GM18505 (cell line): ENCODE measurements around the gene C17orf58.
A peak's percentile ranks its signal among the peaks of the same experiment; 100 is the strongest.
"Not testable (repeated sequence)": the region's sequence is repeated elsewhere in the genome, so short reads cannot be mapped to it uniquely, and the experiment has no call there.

Experiments
- ATAC-seq: cut with Tn5 transposase; IDR thresholded peaks from one replicate; pipeline ENCODE4 v1.9.1; 2021; ENCODE audit not compliant: unreplicated experiment
- POLR2A ChIP-seq: IDR thresholded peaks from 4 replicates; pipeline ENCODE4 v1.6.1; 2011; ENCODE audit warnings: borderline replicate concordance; ENCODE audit not compliant: insufficient read depth, insufficient read length; ENCODE audit errors: extremely low read depth

The C17orf58 gene

DNA sequence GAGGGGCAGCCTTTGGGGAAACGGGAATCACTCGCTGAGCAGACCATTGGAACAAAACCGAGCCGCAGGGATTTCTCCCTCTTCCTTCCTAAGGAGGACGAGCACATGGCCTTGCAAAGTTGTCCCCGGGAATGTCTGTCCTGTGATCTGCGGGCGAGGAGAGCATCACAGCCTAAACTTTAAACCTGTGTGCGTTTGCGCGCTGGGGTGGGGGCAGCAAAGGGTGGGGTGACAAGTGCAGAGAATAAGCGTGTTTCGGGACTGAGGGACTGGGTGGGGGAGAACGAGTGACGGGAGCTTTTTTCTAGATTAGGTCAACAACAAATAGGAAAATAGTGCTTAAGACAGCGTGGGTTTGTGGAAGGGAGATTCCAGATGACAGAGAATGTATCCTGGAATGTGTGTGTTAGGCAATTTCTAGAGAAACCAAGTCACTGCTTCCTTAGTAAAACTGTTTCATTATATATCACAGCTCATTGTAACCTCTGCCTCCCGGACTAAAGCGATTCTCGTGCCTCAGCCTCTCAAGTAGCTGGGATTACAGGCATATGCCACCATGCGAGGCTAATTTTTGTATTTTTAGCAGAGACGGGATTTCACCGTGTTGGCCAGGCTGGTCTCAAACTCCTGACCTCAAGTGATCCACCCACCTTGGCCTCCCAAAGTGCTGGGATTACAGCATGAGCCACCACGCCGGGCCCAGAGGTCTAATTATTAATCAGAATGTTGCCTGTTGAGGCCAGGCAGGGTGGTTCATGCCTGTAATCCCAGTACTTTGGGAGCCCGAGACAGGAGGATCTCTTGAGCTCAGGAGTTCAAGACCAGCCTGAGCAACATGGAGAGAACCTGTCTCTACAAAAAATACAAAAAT is at the start of gene C17orf58:
Gene C17orf58, minus strand, starts transcription at position 169 of the 871 bp plus-strand sequence. CDS start 271 bp downstream, outside the sequence.
- not testable (repeated sequence) for ATAC-seq

DNA sequence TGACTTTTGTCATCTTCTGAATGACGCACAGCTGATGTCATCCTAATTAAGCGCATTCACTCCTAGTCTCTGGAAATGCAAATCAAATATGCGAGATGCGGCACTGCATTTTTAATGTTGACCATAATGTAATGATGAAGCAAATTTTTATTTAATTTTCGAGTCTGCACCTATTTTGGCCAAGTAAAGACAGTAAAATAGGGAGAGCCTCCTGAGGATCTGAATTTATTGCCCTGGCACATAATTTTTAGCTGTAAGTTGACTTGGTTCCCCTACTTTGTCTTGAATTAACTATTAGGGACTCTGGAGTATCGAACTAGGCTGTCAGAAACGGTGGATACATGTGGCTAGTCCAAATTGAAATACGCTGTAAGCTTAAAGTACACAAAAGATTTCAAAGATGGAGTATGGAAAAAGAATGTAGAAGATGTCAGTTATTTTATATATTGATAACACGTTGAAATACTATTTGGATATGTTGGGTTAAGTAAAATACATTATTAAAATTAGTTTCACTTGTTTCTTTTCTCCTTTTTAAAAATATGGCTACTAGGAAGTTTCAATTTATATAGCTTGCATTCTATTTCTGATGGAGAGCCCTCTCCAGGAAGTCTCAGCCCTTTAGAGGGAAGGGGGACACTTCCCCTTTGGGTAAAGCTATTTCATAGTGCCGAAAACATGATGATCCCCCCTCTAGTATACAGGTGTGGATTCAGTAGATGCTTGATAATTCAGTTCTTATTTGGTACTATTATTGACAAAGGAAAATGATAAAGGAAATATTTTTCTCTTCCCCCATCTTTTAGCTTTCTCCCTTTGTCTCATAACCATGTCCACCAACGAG is 40.3 kb upstream of the C17orf58 start:
- no peak for ATAC-seq
- TF ChIP-seq POLR2A: no peak

DNA sequence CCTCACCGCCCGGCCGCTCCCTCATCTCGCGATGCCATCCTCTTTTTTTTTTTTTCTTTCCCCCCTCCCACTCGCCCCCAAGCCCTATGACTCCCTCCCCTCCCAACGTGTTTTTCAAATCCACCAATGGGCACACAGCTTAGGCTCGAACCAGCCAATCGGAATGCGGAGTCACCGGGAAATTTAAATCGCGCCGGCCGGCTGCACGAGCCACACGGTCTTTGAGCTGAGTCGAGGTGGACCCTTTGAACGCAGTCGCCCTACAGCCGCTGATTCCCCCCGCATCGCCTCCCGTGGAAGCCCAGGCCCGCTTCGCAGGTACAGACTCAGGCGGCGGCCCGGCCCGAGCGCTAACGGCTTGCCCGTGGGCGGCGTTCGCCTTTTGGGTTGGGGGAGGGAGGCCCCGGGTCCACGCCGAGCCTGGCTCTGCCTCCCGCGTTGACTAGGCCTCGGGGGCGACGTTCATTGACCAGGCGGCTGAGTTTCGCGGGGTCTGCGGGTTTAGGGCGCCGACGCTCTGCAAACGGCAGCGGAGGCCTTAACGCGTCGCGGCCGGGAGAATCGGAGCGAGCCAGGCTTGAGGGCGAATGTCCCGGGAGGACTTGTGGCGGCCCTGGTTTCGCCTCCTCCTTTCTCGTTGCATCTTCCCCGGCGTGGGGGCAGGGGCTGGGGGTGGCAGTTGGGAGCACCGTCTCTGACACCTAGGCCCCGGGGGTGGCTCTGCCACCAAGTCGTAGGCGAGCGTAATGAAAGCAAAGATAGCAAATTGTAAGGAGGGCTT is 39.4 kb upstream of the C17orf58 start, which contains the start of gene KPNA2:
Gene KPNA2, plus strand, starts transcription at position 213 of the 781 bp plus-strand sequence. CDS start 1,398 bp downstream, outside the sequence.
- ATAC-seq: peak; percentile 92
- peak; percentile 92 for TF ChIP-seq POLR2A

DNA sequence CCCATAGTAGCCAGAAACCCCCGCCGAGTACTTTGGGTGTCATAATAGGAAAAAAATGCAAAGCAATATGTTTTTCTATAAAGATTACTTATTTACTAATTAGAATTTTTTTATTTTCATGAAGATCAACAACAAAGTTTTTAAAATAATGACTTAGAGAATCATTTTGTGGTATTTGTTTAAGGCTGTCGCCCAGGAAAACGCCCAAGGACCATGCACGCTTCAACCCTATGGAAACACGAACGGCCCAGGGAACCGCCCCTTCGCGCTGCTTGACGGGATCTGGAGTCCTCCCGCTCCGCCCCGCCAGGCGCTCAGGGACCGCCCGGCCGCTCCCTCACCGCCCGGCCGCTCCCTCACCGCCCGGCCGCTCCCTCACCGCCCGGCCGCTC is 38.9 kb upstream of the C17orf58 start:
- ATAC-seq: peak; percentile 87
- TF ChIP-seq POLR2A: no peak

DNA sequence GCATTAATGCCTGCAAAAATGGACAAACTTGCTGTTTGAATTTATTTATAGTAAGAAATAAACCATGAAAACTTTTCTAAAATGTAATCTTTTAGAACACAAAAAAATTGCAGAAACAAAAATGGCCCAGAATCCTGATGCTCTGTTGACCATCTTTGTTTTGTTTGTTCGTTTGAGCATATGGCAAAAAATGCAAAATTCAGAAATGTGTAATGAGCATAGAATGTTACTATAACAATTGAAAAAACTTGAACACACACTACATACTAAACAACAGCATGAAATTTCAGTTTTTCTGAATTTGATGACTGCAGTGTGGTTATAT is 38.1 kb upstream of the C17orf58 start:
- no peak for TF ChIP-seq POLR2A
- no peak for ATAC-seq

DNA sequence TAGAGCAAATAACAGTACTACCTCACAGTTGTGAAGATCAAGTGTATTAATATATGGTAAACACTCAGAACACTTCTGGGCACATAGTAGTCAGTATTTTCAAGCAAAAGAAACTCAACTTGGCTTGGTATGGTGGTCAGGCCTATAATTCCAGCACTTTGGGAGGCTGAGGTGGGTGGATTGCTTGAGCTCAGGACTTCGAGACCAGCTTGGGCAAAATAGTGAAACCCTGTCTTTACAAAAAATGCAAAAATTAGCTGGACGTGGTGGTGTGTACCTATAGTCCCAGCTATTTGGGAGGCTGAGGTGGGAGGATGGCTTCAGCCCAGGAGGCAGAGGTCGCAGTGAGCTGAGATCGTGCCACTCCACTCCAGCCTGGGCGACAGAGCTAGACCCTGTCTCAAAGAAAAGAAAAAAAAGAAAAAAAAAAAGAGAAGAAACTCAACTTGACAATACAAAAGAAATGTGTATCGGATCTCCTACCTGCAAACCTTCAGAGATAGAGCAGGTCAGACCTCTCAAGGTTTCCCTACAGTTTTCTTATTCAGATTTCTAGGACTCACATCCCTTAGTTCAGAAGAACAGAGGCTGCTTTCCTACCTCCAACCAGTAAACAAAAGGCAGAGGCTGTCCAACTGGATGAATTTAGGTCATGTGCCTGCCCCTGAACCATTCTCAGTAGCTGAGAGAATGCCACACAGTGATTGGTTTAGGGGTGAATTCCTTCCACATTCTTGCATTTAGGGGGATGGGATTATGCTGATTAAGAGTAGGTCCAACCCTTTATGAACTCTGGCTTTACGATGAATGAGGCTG is 37.6 kb upstream of the C17orf58 start:
- no peak for ATAC-seq
- TF ChIP-seq POLR2A: no peak

DNA sequence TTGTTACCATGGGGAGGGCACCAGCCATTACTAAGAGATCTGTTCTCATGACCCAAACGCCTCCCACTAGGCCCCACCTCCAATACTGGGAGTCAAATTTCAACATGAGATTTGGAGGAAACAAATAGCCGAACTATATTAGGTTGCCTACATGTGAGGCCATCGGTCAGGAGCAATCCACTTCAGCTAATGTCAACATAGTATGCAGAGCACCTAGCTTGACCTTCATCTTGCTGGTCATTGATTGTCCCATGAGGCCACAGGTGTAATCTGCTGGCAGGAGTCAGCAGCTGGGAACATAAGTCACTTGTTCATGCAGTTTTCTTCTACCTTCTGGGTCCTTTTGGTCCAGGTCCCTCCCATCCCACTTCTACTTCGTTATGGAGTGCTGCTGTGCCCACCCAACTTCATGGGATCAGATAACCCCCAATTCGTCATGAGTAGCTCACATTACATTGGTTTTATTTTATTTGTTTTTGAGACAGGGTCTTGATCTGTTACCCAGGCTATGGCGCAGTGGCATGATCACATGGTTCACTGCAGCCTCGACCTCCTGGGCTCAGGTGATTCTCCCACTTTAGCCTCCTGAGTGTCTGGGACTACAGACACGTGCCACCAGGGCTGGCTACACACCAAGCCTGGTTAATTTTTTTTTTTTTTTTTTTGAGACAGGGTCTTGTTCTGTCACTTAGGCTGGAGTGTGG is 33.4 kb upstream of the C17orf58 start:
- ATAC-seq: no peak
- TF ChIP-seq POLR2A: no peak

DNA sequence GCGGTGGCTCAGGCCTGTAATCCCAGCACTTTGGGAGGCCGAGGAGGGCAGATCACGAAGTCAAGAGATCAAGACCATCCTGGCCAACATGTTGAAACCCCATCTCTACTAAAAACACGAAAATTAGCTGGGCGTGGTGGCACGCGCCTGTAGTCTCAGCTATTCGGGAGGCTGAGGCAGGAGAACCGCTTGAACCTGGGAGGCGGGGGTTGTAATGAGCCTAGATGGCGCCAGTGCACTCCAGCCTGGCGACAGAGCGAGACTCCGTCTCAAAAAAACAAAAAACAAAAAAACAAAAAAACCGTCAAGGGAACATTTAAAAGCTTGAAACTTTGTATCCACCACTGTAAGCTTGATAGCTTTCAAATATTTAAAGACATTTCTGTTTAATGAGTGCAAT is 26.3 kb upstream of the C17orf58 start:
- ATAC-seq: not testable (repeated sequence)

DNA sequence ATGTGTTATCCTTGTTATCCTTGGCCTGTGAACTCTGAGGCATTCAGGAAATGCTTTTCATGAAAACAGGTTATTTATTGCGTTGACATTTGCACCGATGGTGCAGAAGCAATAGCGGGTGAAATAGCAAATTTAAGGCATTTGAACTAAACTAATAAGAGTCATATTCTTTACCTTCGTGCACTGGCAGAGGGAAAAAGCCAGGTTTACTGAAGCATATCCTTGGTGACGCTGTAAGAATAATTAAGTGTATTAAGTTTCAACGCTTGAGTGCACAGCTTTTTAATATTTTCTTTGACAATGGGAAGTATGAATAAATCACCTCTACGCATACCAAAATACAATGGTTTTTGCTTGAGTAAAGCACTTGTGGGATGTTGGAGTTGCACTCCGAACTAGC is 25.7 kb upstream of the C17orf58 start:
- ATAC-seq: no peak
- TF ChIP-seq POLR2A: no peak

DNA sequence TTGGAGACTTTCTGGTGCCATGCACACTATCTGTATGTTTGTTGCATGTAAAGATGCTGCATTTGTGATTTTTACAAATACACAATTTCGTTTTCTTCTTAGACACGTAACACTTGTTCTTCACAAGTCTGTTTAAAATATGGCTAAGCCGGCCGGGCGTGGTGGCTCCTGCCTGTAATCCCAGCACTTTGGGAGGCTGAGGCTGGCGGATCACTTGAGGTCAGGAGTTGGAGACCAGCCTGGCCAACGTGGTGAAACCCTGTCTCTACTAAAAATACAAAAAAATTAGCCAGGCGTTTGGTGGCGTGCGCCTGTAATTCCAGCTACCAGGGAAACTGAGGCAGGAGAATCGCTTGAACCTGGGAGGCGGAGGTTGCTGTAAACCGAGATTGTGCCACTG is 24.5 kb upstream of the C17orf58 start:
- not testable (repeated sequence) for ATAC-seq

DNA sequence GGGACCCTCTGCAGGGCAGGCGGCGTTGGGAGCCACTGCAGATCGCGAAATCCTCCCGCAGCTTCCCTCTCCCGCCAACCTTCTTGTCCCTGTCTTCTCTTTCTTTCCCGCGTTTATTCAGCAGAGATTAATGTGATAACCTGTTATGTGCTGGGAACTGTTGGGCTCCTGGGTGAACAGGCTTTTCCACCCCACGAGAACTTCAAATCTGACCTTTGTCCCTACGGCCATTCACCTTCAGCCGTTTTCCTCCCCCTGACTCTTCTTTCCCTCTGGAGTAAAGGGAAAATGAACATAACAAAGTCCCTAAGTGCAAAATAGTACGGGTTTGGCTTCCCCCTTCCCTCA is 24.1 kb upstream of the C17orf58 start:
- no peak for ATAC-seq
- no peak for TF ChIP-seq POLR2A

DNA sequence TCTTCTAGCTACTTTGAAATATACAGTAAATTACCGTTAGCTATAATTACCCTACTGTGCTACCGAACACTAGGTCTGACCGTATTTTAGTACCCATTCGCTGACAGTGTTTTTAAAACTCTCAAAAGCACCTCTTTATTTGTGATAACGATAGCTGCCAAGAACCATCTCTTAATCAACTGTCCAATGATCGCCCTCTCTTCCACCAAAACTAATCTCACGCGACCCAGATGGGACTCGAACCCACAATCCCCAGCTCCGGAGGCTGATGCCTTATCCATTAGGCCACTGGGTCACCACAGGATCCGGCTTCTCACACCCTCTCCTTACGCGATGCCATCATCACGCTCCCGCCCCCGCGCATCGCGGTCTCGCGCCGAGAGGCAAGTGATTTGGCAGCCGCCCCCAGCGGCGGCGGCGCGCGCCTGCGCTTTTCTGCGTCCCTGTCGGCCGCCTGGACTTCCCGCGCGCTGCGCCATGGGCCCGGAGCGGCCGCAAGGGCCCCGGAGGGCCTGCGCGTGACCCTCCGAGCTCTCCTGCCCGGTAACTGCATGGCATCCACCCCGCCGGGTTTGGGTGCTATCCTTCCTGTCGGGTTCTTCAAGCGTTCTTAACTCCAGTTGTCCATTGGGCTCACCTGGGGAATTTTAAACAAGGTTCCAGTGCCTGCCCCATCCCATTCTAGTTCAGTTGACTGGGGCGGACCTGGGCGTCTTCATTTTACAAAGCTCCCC is 23.6 kb upstream of the C17orf58 start:
- peak; percentile 92 for ATAC-seq

More for the DNA sequence above, 23.6 kb upstream of the C17orf58 start:
- peak; percentile 87 for TF ChIP-seq POLR2A
